ENCODE results near the gene TMPRSS7. TPM values are rescaled to one million over a fixed set of nuclear protein-coding genes. Genes with fewer than 3 reads are reported as not detected.

TMPRSS7 gene
- total RNA-seq, 6 experiments from 2014 or later, result 0.10 TPM; not detected in 5

GRCh38 chr3:112013058-112013783 lies 21.3 kb upstream of the TMPRSS7 start:
- no peak overlapping the region for H3K4me3 Mint-ChIP-seq
- peak; percentile 83 for TF ChIP-seq CTCF (IDR thresholded peaks at IDR 0.05)
- H3K27me3 Mint-ChIP-seq (ENCODE audit: insufficient read depth), result no peaks in the 10 kb centered on the region; the same call in 1 of the 2 replicates
- no peak overlapping the region for H3K27ac Mint-ChIP-seq
- peak; percentile 70 for DNase-seq
- no peaks in the 10 kb centered on the region for H3K36me3 Mint-ChIP-seq (ENCODE audit: low read depth)
- H3K4me1 Mint-ChIP-seq (ENCODE audit: low read depth), result peaks cover 20% of the 10 kb centered on the region
- no peaks in the 10 kb centered on the region for H3K9me3 Mint-ChIP-seq

- no peaks in the 10 kb centered on the region for H3K36me3 Mint-ChIP-seq (ENCODE audit: low read depth)
- no peak overlapping the region for H3K4me3 Mint-ChIP-seq
- H3K27me3 Mint-ChIP-seq (ENCODE audit: insufficient read depth), result no peaks in the 10 kb centered on the region; the same call in 1 of the 2 replicates
- peaks cover 15% of the 10 kb centered on the region for H3K4me1 Mint-ChIP-seq (ENCODE audit: low read depth)
- no peak for DNase-seq
- H3K27ac Mint-ChIP-seq, result no peak overlapping the region
- peak; percentile 16; the same call in 1 of the 2 replicates for TF ChIP-seq CTCF (IDR thresholded peaks at IDR 0.05)
- H3K9me3 Mint-ChIP-seq, result no peaks in the 10 kb centered on the region
Observed at GRCh38 chr3:112013784-112014143, 20.8 kb upstream of the TMPRSS7 start.

GRCh38 chr3:112017091-112017490 lies 17.4 kb upstream of the TMPRSS7 start:
- H3K27me3 Mint-ChIP-seq (ENCODE audit: insufficient read depth), result no peaks in the 10 kb centered on the region; the same call in 1 of the 2 replicates
- no peak for DNase-seq
- no peak for TF ChIP-seq CTCF (IDR thresholded peaks at IDR 0.05)
- H3K9me3 Mint-ChIP-seq, result no peaks in the 10 kb centered on the region
- no peak overlapping the region for H3K27ac Mint-ChIP-seq
- no peak overlapping the region for H3K4me3 Mint-ChIP-seq
- H3K4me1 Mint-ChIP-seq (ENCODE audit: low read depth), result peaks cover 20% of the 10 kb centered on the region
- H3K36me3 Mint-ChIP-seq (ENCODE audit: low read depth), result peaks cover 5% of the 10 kb centered on the region; the same call in 1 of the 2 replicates

GRCh38 chr3:112018712-112019111 lies 15.8 kb upstream of the TMPRSS7 start:
- H3K4me3 Mint-ChIP-seq, result no peak overlapping the region
- no peak overlapping the region for H3K27ac Mint-ChIP-seq
- no peaks in the 10 kb centered on the region for H3K9me3 Mint-ChIP-seq
- H3K4me1 Mint-ChIP-seq (ENCODE audit: low read depth), result 0 out of 2 replicates have a peak, but pooled peaks cover 6% of the 10 kb centered on the region
- peaks cover 5% of the 10 kb centered on the region; the same call in 1 of the 2 replicates for H3K36me3 Mint-ChIP-seq (ENCODE audit: low read depth)
- no peaks in the 10 kb centered on the region; the same call in 1 of the 2 replicates for H3K27me3 Mint-ChIP-seq (ENCODE audit: insufficient read depth)
- TF ChIP-seq CTCF (IDR thresholded peaks at IDR 0.05), result no peak
- DNase-seq, result no peak

- no peak for DNase-seq
- Mint-ChIP-seq H3K4me3 (no peak overlapping the region), H3K27me3 (ENCODE audit: insufficient read depth) (no peaks in the 10 kb centered on the region; the same call in none of the 2 replicates), H3K4me1 (ENCODE audit: low read depth) (0 out of 2 replicates have a peak, but pooled peaks cover 6% of the 10 kb centered on the region), H3K36me3 (ENCODE audit: low read depth) (peaks cover 5% of the 10 kb centered on the region; the same call in 1 of the 2 replicates), H3K9me3 (no peaks in the 10 kb centered on the region), H3K27ac (no peak overlapping the region)
- TF ChIP-seq CTCF (IDR thresholded peaks at IDR 0.05), result no peak
Observed at GRCh38 chr3:112019716-112020115, 14.8 kb upstream of the TMPRSS7 start.

Measured in HFFc6 (cell line).